CD8-positive, alpha-beta memory T cell (primary cell): ENCODE measurements around the gene FAM76A. TPM values are rescaled to one million over a fixed set of nuclear protein-coding genes. Genes with fewer than 3 reads are reported as not detected.

ENCODE experiments used
- polyA plus RNA-seq: library from polyadenylated mRNA; unstranded; fragments of 300-500 nt; fragmentation: Illumina TruSeq; gene quantifications from one replicate; pipeline ENCODE4 v1.2.3, GENCODE V29; 2021
- total RNA-seq, 2 experiments: library from RNA; stranded (reverse); gene quantifications; one replicate each; pipeline ENCODE4 v1.2.3, GENCODE V29; 2021

The FAM76A gene
- total and polyA plus RNA-seq, 3 experiments from 2014 or later, result 9.2 to 13.7 (median 13.2) TPM

Other genes starting within 250 kb of the FAM76A start
- 100 to 1,000 TPM; 120 to 128 TPM for gene WASF2, start 235.8 kb upstream of the FAM76A start, total RNA-seq
- 64.1 TPM for gene WASF2, start 235.8 kb upstream of the FAM76A start, polyA plus RNA-seq
- 10 to 100 TPM; 11.5 TPM for gene AHDC1, start 121.8 kb upstream of the FAM76A start, total RNA-seq
- 1.9 TPM for gene AHDC1, start 121.8 kb upstream of the FAM76A start, polyA plus RNA-seq
- 1 to 10 TPM; 1.6 to 1.8 TPM for gene FGR, start 90.8 kb upstream of the FAM76A start, total RNA-seq
- 49.6 TPM for gene FGR, start 90.8 kb upstream of the FAM76A start, polyA plus RNA-seq
- gene IFI6, start 53.8 kb upstream of the FAM76A start, total RNA-seq, result 10 to 100 TPM; 10.7 to 12.3 TPM
- 161 TPM for gene IFI6, start 53.8 kb upstream of the FAM76A start, polyA plus RNA-seq
- 10 to 100 TPM; 21.3 to 23.4 TPM for gene STX12, start 47.3 kb downstream of the FAM76A start, total RNA-seq
- 18.8 TPM for gene STX12, start 47.3 kb downstream of the FAM76A start, polyA plus RNA-seq
- 10 to 100 TPM; 66.3 to 70.0 TPM for gene PPP1R8, start 104.8 kb downstream of the FAM76A start, total RNA-seq
- 37.5 TPM for gene PPP1R8, start 104.8 kb downstream of the FAM76A start, polyA plus RNA-seq
- gene THEMIS2, start 146.6 kb downstream of the FAM76A start, total RNA-seq, result 10 to 100 TPM; 12.4 to 15.6 TPM
- gene THEMIS2, start 146.6 kb downstream of the FAM76A start, polyA plus RNA-seq, result 63.3 TPM
- 100 to 1,000 TPM; 115 to 118 TPM for gene RPA2, start 188.6 kb downstream of the FAM76A start, total RNA-seq
- gene RPA2, start 188.6 kb downstream of the FAM76A start, polyA plus RNA-seq, result 203 TPM
- gene SMPDL3B, start 209.0 kb downstream of the FAM76A start, total RNA-seq, result under 1 TPM in 1 of 2 experiments, not detected in 1; 0.27 TPM
- gene SMPDL3B, start 209.0 kb downstream of the FAM76A start, polyA plus RNA-seq, result not detected
- gene XKR8, start 234.0 kb downstream of the FAM76A start, total RNA-seq, result 1 to 10 TPM; 7.3 to 8.9 TPM
- 23.3 TPM for gene XKR8, start 234.0 kb downstream of the FAM76A start, polyA plus RNA-seq